Right lobe of liver (tissue), 6 donors: ENCODE measurements around the gene ASB1. TPM values are rescaled to one million over a fixed set of nuclear protein-coding genes. Genes with fewer than 3 reads are reported as not detected.

ENCODE experiments used
- ATAC-seq, 4 donors: fragments of 200-7000 bp; cut with Tn5 transposase; one replicate each; pipeline ENCODE4 v1.9.1; 2020; ENCODE audit warnings: mild to moderate bottlenecking in 4 of 4, moderate library complexity in 4 of 4
- DNase-seq, 3 donors: peaks; one replicate each; pipeline ENCODE4 v3.0.0-alpha.2; 2020
- H3K27ac ChIP-seq, 3 donors: fragments of 200-600 bp; one replicate each; pipeline ENCODE4 v1.8.0; 2022
- H3K27me3 ChIP-seq, 2 donors: fragments of 200-600 bp; one replicate each; pipeline ENCODE4 v1.8.0; 2022
- H3K36me3 ChIP-seq, 4 donors: fragments of 200-600 bp; sonication (generic) in 1 of 4; one replicate each; pipeline versions ENCODE4 v1.5.1 to v1.8.0; 2017 to 2022; ENCODE audit warnings: control low read depth in 1 of 4
- H3K4me1 ChIP-seq, 4 donors: fragments of 200-600 bp; sonication (generic) in 1 of 4; one replicate each; pipeline versions ENCODE4 v1.5.1 to v1.8.0; 2017 to 2022; ENCODE audit warnings: control low read depth in 1 of 4
- H3K4me3 ChIP-seq, 3 donors: fragments of 200-600 bp; one replicate each; pipeline ENCODE4 v1.8.0; 2022
- H3K9me3 ChIP-seq, 4 donors: fragments of 200-600 bp; sonication (generic) in 1 of 4; one replicate each; pipeline versions ENCODE4 v1.5.1 to v1.8.0; 2017 to 2022; ENCODE audit warnings: control low read depth in 1 of 4
- CTCF ChIP-seq, 4 donors: fragments of 200-600 bp in 3 of 4; fragments of 450-650 bp in 1 of 4; IDR thresholded peaks; one replicate each; pipeline versions ENCODE4 v1.5.1 to v1.8.0; 2016 to 2022; ENCODE audit warnings: antibody characterized with exemption in 4 of 4, mild to moderate bottlenecking in 2 of 4
- POLR2A ChIP-seq: fragments of 450-650 bp; IDR thresholded peaks from one replicate; pipeline ENCODE4 v1.6.1; 2017; ENCODE audit warnings: antibody characterized with exemption, mild to moderate bottlenecking
- WGBS: methylation state at CpG from one replicate; pipeline ENCODE4 v1.1.6; 2018; ENCODE audit warnings: low coverage, low lambda C conversion rate; ENCODE audit not compliant: insufficient coverage; ENCODE audit errors: missing lambda C conversion rate; 5-methylcytosine and 5-hydroxymethylcytosine counted together
- intact Hi-C, 2 donors: fragments of 100-400 bp; cut with DNase I; formaldehyde crosslinking; loops; one replicate each; pipeline versions ENCODE4 v1.11.2 to v1.14.1; 2022
- small RNA-seq, 2 experiments: library from RNA; depleted of rRNA; stranded (forward); fragments of <200 nt; gene quantifications; one replicate each; pipeline ENCODE3, GENCODE V24; 2016
- total RNA-seq, 6 experiments: library from RNA; depleted of rRNA in 2 of 6; stranded (reverse); fragments of >200 nt in 2 of 6; fragmentation: NEBNext Ultra II Directional in 3 of 6; extraction: Animal tissue kit (Norgen Biotek cat#: 25700) in 3 of 6; gene quantifications; one replicate each; pipeline versions ENCODE4 v1.1.0 to v1.2.4, GENCODE V29; 2016 to 2023
- donor health status: DM: no; HTN: yes; CAD: no.
- donor health status: DM: no; HTN: no; CAD: no.
- donor health status: DM: no; HTN: no; CAD: no.
- donor health status: DM: no; HTN: yes; CAD: no.
- donor health status: DM: no; HTN: yes; CAD: no.

ASB1 gene
- total RNA-seq, 6 experiments from 2014 or later: 6.3 to 18.2 (median 8.4) TPM

DNA sequence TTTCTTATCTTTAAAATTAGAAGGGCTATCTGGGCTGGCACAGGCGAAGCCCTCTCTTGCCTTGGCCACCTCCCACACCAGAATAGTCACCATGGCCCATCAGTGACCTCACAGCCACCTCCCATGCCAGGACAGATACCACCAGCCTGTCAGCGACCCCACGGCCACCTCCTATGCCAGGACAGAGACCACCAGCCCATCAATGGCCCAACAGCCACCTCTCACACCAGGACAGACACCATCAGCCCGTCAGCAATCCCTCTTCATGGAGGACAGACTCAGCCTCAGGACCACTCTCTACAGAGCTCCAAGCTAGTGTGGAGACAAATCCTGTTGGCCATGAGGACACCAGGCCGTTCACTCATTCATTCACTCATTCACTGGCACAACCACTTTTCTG, 74.6 kb downstream of the ASB1 start:
- no peaks in the 10 kb centered on the region for H3K4me1 ChIP-seq
- no peak for DNase-seq

More for the DNA sequence above, 74.6 kb downstream of the ASB1 start:
- 58% methylated on average over 5 of the region's 5 CpGs for WGBS
- Histone ChIP-seq H3K36me3 (no peaks in the 10 kb centered on the region), H3K27me3 (no peaks in the 10 kb centered on the region), H3K27ac (no peak overlapping the region), H3K9me3 (no peaks in the 10 kb centered on the region), H3K4me3 (no peak overlapping the region)
- no peak for TF ChIP-seq POLR2A
- no peak for TF ChIP-seq CTCF (IDR thresholded peaks at IDR 0.05)
- intact Hi-C loops: no loop called here
- no peak for ATAC-seq

Small RNA genes within 50 kb of the gene (small RNA-seq; reads per million reads assigned to genes)
- gene RNU6-234P: 0 reads per million in 2 experiments

Other genes with a start within 250 kb of the ASB1 start
- 10 to 100 TPM in 5 of 6 experiments, 1 to 10 TPM in 1; 9.8 to 24.3 (median 16.8) TPM for gene ILKAP, start 223.2 kb upstream of the ASB1 start, total RNA-seq
- gene HES6, start 186.9 kb upstream of the ASB1 start, total RNA-seq: 1 to 10 TPM; 1.7 to 8.3 (median 3.8) TPM
- gene PER2, start 138.3 kb upstream of the ASB1 start, total RNA-seq: 10 to 100 TPM in 1 of 6 experiments, 1 to 10 TPM in 5; 4.5 to 12.5 (median 6.1) TPM
- 10 to 100 TPM in 2 of 6 experiments, 1 to 10 TPM in 4; 4.6 to 12.0 (median 8.3) TPM for gene TRAF3IP1, start 106.4 kb upstream of the ASB1 start, total RNA-seq